T-helper 9 cell (primary cell): ENCODE data around the gene HOXD1.

Experiments
- DNase-seq: peaks from one replicate; pipeline ENCODE4 v3.0.0-alpha.2; 2020
- total RNA-seq, 2 donors: gene quantifications; one replicate each; lab custom pipeline; 2026; lab: John Stamatoyannopoulos, UW

The HOXD1 gene
- 0 reads per million in 2 donors for total RNA-seq

DNA sequence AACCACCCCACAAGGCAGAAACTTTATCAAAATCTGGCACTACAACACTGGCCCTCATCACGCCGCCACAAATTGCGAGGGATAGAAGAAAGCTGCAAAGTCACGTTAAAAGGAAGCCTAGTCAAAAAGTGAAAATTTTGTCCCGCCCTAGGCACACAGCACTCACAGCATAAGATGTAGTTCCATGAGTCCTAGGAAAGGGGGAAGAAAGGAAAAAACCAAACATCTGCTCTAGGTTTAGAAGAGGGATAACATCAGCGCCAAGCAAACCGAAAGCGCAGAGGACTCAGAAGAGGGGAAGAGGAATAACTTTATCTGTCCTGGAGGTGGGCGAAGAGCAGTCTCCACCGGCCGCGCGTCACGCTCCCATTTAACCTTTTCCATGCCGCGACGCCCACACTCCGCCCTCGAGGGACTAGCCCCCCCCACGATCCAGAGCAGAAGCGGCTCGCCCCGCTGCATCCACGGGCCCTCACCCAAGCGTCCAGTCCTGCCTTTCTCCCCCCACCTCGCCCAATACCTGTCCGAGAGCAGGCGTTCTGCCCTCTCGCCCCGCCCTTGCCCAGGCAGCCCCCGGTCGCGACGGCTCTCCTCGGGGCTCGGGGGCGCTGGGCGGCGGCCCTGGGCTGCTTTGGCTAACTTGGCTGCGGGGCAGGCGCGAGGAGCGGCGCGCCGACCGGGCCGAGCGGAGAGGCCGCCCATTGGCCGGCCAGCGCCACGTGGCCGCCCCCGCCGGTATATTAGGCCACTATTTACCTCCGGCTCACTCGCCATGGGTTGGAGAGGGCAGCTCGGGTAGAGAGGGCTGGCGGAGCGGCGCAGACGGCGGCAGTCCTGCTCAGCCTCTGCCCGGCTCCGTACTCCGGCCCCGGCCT is at the start of gene HOXD1:
Gene HOXD1, plus strand, starts transcription at position 770 of the 875 bp plus-strand sequence. CDS start 134 bp downstream, outside the sequence.
- no peak for DNase-seq

DNA sequence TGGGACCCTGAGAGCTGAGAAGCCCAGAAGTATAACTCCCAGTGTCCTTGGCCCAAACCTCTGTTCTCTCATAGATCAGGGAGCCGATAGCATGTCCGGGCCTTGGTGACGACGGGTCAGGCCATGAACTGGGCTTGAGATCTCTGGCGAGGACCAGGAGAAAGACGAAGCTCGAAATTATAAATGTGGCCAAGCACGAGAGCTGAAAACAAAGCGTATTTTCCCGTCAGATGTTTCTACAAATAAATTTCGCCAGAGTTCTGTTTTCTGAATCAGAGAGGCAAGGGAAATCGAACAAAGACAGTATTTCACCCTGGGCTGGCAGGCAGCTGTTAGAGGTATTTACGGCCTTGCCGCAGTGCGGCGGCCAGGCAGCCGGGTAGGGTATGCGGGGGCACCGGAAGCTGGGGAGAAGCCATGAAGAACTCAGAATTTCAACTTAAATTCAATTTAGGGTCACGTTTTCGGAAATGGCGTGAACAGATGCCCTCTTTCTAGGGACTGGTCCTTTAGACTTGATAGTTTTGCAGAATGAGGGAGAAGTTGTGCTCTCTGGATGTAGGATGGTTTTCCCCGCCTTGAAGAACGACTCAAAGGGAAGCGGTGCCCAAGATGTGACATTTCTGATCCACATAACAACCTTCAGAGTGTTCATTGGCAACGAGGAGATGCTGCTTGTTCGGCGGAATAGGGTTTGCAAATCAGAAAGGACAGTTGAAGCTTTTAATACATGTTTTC is 49.4 kb upstream of the HOXD1 start:
- DNase-seq, result no peak

DNA sequence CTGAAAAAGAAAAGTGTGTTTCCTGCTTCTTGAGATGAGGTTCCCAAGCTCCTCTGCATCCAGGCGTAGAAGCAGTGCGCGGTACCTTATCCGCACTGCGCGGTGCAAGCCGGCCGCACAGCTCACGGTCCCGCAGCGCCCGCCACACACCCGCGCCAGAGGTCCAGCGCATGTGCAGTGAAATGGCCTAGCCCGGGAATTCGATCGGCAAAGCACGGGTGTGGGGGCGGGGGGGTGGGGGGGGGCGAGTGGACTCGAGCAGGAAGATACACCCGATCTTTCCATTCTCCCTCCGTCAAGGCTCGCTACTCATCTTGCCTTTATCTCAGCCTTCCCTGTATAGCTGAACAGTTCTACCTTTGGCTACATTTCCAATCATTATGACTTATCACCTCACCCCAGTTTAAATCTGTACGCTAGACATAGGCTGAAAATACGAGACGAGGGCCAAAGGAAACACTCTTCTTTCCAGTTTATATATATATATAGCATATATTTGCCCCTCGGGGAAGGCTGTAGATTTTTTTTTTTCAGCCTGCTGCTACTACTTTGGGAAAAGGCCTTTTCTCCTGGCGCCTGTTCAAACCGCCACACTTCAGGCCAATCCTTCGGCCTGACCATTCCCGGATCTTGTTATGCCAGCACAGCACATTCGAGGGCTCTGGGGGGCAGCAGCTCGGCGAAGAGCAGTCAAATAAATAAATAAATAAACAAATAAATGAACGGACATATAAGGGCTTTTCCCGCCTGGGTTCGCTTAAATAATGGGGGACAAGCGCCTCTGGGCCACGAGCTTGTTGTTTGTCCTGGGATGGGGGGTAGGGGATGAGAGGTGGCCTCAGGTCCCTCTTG is 48.6 kb upstream of the HOXD1 start:
- DNase-seq, result no peak

DNA sequence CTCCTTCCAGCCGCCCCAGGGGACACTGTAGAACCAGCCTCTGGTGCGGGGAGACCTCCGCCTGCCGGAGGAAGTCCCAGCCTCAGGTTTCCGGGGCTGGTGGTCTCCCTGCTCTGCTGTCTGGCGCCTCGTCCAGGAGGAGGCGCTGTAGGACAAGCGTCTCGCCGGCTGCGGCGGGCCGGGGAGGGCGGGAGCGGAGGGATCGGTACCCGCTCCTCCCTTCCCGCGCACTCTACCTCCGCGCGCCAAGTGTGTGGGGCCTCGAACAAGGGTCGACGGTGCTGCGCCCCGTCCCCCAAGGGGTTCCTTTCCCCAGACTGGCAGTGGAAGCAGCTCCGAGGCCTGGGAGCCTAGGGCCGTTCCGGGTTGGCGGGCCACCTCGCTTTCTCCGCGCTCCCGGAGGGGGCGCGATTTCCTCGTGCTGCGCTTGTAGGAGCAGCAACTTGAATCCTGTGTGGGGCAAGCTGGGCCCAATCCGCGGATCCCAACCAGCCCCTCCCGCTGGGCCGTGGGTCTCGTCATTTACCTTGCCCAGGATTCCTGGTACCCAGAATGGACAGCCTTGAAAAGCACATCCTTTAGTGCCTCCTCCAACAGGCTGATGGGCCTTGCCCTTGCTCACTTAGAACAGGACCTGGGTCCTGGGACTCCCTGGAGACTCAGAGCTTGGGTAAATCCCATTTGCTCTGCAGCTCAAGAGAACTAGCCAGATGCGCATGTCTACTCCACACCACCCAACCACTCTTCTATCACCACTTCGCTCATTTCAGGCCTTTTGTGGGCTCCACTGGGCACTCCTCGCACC is 47.8 kb upstream of the HOXD1 start:
- peak; percentile 44 for DNase-seq

DNA sequence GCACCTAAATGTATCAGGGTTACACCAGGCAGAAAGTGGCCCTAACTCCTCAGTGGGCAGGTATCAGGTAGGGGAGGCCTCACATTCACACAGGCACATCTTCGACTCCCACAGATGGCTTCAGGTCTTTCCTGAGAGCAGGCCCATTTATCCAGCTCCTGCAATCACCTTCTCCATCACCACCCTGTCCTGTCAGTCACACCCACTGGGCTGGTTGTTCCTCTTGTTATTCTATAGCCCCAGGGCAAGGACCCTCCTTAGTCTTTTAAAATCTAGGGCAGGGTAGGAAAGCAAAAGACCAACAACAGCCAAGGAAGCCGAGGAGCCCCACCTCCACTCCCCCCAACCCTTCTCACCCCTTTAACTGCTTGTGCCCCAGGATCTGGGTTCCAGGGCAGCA is 46.2 kb upstream of the HOXD1 start:
- no peak for DNase-seq

DNA sequence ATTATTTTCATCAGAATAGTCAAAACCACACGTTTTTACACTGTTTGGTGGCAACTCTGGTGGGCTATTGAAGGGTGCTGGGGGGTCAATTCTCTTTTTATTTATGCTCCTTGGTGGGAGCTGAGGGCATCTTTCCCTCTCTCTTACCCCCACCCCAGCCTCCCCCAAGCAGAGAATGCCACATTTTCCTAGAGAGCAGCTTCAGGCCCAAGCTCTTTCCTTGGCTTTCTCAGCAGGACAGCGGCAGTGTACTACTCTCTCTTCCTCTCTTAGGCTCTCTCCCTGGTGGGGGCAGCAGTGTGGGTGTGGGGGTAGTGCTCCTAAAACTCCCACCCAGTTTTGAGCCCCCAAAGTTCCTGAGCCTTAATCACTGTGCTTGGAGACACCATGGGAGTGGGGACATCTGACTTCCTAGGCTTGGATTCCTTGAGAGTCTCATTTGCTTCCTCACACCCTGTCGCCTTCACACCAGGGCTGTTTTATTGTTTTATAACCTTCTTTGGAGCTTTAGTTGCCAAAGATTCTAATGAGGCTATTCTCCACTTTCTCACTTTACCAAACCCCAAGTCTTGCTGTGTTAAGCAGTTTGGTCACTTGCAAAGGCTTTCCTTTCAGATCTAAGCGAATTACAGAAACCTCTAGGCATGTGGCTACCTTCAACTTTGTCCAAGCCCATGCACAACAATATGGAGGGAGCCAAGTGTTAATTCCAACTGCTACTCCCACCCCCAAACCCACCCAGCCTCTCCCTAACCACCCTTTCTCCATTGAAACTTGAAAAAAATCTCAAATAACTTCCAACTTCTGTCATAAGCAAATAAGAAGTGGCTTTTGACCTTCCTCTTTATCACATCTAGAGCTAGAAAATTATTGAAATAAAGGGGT is 43.1 kb upstream of the HOXD1 start:
- DNase-seq, result no peak

DNA sequence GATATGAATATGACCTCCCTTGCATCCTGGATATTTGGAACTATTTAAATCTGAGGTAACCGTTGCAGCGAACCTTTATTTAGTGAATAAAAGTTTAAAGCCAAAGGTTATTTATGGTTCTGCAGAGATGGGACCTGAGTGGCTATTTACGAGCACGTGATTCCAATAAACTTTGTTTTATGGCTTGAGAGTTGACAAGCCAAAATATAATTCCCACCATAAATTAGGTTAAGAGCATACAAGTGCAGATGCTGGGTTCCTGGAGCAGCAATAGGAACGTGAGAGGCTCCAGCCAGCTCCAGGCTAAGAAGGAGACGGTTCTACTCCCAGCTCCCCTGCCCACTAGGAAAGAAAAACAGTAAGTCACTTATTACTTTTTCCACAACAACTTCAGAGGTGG is 42.4 kb upstream of the HOXD1 start:
- DNase-seq, result no peak

DNA sequence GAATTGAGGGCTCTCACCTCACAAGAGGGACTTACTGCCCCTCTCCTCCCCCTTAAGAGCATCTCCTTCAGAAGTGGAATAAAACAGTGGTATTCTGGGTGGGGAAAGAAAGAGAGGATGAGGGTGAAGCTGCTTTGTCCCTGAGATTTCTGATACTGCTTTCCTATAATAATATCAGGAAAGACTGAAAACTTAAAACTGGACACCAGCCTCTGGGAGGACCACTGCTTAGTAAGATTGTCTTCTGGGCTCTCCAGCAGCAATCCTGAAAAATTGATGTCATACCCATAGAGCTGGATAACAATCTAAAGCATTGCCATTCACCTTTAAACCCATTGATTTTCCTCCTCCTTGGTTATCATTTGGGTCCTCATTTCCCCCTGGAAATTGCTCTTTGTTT is 41.8 kb upstream of the HOXD1 start:
- no peak for DNase-seq

DNA sequence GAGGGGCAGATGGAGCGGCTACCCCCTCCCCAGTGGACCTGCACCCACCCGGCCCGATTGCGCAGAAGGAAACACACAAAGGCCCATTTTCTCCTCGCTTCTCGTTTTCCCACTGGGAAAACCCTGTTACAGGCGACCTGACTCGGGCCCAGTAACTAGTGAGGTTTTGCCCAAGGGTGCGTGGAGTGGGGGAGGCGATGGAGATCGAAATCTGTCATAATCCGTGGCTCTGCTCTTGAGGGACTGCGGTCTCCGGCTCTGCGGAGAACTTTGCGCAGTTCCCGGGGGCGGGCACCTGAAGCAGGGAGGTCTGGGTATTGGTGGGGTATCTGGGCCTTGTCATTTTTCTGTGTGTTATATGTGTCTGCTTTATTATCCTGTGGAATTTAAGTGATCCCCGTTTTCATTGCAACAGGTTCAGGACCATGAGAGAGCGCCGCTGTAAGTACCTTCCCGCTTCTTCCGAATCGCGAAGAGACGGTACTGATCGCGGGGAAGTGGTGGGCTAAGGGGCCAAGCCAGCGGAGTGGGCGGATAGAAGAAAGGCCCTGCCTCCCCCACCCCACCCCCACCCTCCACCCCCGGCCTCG is 41.2 kb upstream of the HOXD1 start:
- no peak for DNase-seq

DNA sequence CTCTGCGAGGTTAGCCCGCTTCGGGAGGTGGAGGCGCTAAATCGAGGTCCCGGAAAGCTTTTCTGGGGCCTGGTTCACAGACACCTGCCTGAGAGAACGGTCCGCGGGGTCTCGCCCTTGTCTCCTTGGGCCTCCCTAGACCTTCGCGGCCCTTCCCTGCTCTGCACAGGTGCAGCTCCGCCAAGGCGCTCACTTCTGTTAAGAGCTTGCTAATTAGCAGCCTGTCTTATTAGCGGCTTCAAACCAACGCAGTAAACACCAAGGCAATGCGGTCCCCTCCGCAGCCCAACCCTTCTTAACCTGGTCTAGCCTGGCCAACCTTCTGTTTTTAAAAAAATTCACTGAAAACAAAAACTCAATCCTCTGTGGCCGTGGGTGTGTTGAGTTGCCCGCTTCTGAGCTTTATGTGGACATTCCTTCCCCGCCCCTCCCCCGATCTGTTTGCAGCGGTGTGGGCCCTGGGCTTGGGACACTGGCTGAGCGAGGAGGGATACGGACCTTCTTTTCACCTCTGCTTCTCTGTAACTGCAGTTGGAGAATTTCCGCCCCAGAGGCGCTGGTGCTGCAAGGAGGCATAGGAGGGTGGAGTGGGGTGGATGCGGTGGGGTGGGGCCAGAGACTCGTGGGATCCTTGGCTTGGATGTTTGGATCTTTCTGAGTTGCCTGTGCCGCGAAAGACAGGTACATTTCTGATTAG is 40.5 kb upstream of the HOXD1 start:
- DNase-seq, result no peak

DNA sequence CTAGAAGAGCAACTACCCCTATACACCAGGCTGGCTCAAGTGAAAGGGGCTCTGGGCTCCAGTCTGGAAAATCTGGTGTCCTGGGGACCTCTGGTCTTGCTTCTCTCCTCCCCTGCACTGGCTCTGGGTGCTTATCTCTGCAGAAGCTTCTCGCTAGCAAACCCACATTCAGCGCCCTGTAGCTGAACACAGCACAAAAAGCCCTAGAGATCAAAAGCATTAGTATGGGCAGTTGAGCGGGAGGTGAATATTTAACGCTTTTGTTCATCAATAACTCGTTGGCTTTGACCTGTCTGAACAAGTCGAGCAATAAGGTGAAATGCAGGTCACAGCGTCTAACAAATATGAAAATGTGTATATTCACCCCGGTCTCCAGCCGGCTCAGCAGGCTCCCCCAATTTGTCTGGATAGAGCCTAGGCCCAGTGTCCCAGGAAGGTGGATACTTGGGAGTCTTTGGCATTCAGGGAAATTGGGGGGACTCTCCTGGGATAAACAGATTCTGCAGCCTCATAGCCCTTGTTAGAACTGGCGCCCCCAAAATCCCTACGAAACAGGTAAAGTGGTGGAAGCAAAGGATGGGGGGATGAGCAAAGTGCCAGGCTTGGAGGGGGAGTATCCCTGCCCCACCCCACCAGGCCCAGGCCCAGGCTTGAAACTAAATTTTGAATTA is 39.6 kb upstream of the HOXD1 start:
- DNase-seq, result no peak

DNA sequence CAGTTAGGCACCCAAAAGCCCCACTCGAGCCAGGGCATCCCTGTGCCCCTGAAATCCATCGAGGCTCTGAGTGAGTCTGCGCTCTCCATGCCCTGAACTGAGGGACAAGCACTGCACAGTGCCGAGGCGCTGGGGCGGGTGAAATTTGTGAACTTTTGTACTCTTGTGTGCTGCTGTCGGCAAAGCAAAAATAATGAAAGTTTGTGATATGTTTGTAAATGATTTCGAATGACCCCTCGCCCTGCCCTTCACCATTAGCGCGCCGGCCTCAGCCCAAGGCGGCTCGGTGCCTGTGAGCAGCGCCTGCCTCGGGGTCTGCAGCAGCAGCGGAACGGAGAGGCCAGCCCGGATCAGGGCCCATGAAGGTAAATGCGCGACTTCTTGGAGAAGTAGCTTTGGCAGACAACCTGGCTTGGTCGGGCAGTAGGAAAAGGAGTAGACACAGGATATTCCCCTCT is 39.0 kb upstream of the HOXD1 start:
- no peak for DNase-seq

DNA sequence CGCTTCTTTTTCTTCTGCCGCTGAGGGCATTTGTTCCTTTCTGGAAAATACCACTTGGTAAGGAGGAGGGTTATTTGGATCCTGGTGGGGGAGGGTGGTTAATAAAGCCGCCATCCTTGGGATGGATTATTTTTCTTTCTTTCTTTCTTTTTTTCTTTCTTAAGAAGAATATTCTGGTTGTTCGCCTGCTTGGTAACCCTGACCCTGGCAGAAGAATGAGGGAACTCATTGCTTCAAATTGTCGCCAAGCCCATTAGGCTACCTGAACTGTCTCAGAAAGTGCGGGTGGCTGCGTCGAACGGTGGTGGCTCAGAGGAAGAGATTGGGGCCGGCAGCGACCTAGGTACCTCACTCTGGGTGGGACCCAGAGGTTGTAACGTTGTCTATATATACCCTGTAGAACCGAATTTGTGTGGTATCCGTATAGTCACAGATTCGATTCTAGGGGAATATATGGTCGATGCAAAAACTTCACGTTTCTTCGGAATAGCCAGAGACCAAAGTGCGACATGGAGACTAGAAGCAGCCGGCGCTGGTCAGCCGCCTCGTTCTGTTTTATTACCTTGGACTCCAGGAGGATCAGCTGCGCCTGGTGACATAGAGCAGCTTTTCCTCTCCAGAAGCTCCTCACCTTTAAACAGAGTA is 38.4 kb upstream of the HOXD1 start:
- no peak for DNase-seq

DNA sequence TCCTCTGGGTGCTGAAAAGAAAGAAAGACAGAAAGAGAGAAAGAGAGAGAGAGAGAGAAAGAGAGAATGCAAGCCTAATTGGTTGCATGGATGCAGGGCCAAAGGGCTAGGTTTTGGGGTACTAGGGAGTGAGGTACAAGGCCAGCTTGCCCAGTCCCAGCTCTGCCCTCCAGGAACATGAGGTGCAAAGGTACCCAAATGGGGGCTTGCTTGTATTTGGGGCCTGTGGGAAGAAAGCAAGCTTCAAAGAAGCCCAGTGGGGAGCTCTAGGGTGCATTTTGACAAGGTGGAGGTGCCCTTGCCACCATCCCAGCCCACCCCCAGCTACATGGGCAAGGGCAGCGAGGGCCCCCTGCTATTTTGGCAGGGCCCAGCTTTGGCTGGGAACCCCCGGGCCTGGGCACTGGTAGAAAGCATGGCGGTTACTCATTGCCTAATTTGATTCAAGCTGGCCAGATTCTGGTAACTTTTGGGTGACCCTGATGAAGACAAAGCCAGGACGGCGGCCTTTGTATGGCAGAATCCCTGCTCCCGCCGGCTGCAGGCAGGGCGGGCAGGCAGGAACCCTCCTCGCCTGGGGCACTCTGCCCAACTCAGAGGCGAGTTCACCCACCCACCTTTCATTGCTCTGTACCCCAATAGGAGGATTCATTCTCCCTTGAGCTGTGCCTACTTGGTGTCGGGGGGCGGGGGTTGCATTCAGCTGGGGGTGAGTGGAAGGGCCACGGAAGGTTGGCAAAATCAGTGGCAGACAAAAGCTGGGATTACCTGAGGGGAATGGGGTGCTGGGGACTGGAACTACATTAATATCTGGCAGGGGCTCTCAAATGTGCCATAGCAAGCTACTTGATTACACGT is 37.7 kb upstream of the HOXD1 start:
- DNase-seq, result no peak

DNA sequence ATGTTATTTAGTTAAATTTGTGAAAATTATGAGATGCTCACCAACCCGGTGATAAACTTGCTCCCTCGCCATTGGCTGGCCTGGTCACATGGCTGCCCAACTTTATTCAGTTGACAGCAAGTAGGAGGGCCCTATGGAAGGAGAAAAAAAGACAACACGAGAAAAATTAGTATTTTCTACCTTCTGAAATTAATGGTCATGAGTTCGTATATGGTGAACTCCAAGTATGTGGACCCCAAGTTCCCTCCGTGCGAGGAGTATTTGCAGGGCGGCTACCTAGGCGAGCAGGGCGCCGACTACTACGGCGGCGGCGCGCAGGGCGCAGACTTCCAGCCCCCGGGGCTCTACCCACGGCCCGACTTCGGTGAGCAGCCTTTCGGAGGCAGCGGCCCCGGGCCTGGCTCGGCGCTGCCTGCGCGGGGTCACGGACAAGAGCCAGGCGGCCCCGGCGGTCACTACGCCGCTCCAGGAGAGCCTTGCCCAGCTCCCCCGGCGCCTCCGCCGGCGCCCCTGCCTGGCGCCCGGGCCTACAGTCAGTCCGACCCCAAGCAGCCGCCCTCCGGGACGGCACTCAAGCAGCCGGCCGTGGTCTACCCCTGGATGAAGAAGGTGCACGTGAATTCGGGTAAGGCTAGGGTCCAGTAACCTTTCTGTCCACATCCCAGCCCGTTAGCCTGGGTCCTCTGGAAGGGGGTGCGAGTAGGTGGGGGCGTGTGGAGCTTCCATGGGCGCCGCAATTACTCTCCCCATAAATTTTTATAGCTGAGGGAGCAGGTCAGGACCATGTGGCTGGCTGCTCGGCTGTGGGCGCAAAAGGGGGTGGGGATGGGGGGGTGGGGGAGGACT is 36.8 kb upstream of the HOXD1 start, which contains the start of gene HOXD4:
Gene HOXD4, plus strand, starts transcription at position 109 of the 846 bp plus-strand sequence. Its CDS starts 84 bp downstream, at position 193.
- no peak for DNase-seq

DNA sequence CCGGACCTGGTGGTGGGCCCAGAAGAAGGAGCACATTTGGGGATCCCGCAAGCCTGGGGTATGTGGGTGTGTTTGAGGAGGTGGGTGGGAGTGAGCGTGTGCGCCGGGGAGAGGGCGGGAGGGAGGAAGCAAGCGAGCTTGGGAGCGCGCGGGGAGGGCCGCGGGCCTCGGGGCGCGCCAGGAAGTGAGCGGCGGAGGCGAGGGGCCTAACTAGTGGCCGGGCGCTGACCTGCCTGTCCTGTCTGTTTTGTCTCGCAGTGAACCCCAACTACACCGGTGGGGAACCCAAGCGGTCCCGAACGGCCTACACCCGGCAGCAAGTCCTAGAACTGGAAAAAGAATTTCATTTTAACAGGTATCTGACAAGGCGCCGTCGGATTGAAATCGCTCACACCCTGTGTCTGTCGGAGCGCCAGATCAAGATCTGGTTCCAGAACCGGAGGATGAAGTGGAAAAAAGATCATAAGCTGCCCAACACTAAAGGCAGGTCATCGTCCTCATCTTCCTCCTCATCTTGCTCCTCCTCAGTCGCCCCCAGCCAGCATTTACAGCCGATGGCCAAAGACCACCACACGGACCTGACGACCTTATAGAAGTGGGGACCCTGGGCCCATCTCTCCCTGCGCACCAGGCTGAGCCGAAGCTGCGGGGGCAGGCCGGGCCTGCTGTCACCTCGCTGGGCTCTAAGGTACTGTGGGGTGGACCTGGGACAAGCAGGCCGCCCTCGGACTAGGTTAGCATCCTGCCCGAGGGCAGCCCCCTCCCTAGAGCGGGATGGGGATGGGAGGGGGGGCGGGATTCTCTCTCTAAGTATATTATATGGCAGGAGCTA is 35.9 kb upstream of the HOXD1 start:
- no peak for DNase-seq
